ACC112 (cell line): ENCODE data around the gene MTRR.
A peak's percentile ranks its signal among the peaks of the same experiment; 100 is the strongest.
"Not testable (repeated sequence)": the region's sequence is repeated elsewhere in the genome, so short reads cannot be mapped to it uniquely, and the experiment has no call there.

Experiments used
- H2AFZ ChIP-seq: fragments of 200-600 bp; sonication (generic); one replicate; pipeline ENCODE4 v1.6.0; 2017; ENCODE audit warnings: antibody characterized with exemption, low read length; ENCODE audit not compliant: unreplicated experiment
- H3K27ac ChIP-seq: fragments of 200-600 bp; sonication (generic); 2 replicates; pipeline ENCODE4 v1.5.1; 2014; ENCODE audit warnings: low read depth, mild to moderate bottlenecking, antibody characterized with exemption, low read length, moderate library complexity
- H3K27me3 ChIP-seq: fragments of 200-600 bp; sonication (generic); 2 replicates; pipeline ENCODE4 v1.6.1; 2014; ENCODE audit warnings: mild to moderate bottlenecking, antibody characterized with exemption, low read length, moderate library complexity, mixed read lengths; ENCODE audit not compliant: insufficient read depth
- H3K36me3 ChIP-seq: fragments of 200-600 bp; sonication (generic); 2 replicates; pipeline ENCODE4 v1.6.1; 2016; ENCODE audit warnings: mild to moderate bottlenecking, antibody characterized with exemption, low read length, moderate library complexity, mixed read lengths; ENCODE audit not compliant: insufficient read depth
- H3K4me1 ChIP-seq: fragments of 200-600 bp; sonication (generic); one replicate; pipeline ENCODE4 v1.6.1; 2016; ENCODE audit warnings: low read length, mixed read lengths; ENCODE audit not compliant: insufficient read depth, unreplicated experiment, control insufficient read depth
- H3K4me3 ChIP-seq: fragments of 200-600 bp; sonication (generic); 2 replicates; pipeline ENCODE4 v1.5.1; 2014; ENCODE audit warnings: mild to moderate bottlenecking, low read depth, low read length
- H3K79me2 ChIP-seq: fragments of 200-600 bp; sonication (generic); one replicate; pipeline ENCODE4 v1.6.0; 2016; ENCODE audit warnings: low read length; ENCODE audit not compliant: control insufficient read depth, unreplicated experiment, insufficient read depth

MTRR gene

DNA sequence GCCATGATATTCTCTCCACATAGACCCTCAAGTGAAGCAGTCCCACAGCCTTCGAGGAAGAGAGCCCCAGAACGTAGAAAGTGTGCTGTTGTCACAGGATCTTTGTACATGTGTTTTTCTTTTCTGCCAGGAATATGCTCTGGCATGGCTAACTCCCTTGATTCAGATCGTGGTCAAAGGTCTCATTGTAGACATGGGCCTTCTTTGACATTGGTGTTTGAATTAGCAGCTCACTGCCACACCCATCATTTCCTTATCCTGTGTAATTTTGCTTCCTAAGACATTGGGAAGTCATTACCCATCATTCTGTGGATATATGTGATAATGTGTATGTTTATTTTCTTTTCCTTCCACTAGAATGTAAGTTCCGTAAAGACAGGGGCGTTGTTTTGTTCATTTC, 25.5 kb downstream of the MTRR start:
- no peak overlapping the region for H2AFZ ChIP-seq
- no peaks in the 10 kb centered on the region for H3K79me2 ChIP-seq
- no peak overlapping the region for H3K4me3 ChIP-seq
- H3K4me1 ChIP-seq: no peaks in the 10 kb centered on the region
- no peak overlapping the region for H3K27ac ChIP-seq
- no peaks in the 10 kb centered on the region for H3K27me3 ChIP-seq
- peaks cover 37% of the 10 kb centered on the region for H3K36me3 ChIP-seq

DNA sequence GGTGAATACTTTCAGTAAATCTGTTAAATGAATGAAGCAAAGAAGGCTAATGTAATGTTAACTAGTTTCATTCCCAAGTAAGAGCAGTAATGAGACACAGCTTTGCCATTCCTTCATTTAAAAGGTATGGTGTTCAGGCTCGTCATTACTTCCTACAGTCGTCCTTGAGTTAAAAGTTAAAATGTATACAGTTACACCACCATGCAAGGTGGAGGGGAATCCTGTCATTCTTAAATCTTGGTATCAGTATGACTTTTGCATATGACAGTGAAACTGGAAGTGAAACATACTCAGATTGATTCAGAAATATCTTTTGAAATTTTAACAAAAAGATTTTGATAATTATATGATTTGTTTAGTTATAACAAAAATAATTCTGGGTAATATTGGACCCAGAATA, 25.9 kb downstream of the MTRR start:
- Histone ChIP-seq H3K36me3 (peaks cover 37% of the 10 kb centered on the region), H3K27me3 (no peaks in the 10 kb centered on the region), H3K27ac (no peak overlapping the region), H3K4me3 (no peak overlapping the region), H3K4me1 (no peaks in the 10 kb centered on the region), H2AFZ (no peak overlapping the region), H3K79me2 (no peaks in the 10 kb centered on the region)

DNA sequence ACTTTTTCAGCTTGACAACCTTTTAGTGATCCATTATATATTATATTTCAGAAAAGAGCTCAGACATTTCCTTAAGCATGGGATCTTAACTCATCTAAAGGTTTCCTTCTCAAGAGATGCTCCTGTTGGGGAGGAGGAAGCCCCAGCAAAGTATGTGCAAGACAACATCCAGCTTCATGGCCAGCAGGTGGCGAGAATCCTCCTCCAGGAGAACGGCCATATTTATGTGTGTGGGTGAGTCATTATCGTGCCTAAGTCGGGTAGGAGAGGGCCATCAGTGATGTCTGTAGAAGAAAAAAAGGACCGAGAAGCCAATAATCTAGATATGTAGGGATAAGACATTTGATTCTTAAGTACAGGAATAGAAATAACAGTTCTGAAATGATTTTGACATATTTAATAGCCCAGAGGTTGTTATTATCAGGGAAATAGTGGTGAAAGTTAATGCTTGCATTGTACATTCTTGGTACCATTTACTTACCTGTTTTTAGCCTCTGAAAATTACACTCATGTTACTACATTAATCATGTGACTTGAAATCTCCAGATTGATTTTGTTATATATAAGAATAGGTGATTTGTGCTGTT, 28.2 kb downstream of the MTRR start:
- H3K79me2 ChIP-seq: no peaks in the 10 kb centered on the region
- H2AFZ ChIP-seq: no peak overlapping the region
- no peaks in the 10 kb centered on the region for H3K4me1 ChIP-seq
- H3K4me3 ChIP-seq: no peak overlapping the region
- no peaks in the 10 kb centered on the region for H3K27me3 ChIP-seq
- H3K27ac ChIP-seq: no peak overlapping the region
- H3K36me3 ChIP-seq: peaks cover 24% of the 10 kb centered on the region

DNA sequence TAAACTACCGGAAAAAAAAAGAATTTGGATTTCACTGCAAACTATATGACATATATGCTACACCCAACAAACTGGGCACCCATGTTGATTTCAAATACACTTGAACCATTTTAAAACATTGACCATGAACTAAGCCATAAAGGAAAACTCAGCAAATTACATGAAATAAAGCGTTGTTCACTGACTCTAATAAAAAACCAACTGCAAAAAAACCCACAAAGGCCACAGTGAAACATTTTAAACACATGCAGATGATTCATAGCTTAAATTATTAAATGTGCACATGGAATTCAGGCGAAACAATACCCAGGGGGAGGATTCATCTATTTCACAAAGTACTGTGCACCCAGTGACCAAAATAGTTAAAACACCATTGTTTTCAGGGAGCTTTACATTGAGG, 33.3 kb downstream of the MTRR start:
- Histone ChIP-seq H3K4me3 (no peak overlapping the region), H3K4me1 (peaks cover 6% of the 10 kb centered on the region), H3K27ac (no peak overlapping the region), H2AFZ (no peak overlapping the region), H3K79me2 (no peaks in the 10 kb centered on the region), H3K36me3 (peaks cover 38% of the 10 kb centered on the region), H3K27me3 (no peaks in the 10 kb centered on the region)

DNA sequence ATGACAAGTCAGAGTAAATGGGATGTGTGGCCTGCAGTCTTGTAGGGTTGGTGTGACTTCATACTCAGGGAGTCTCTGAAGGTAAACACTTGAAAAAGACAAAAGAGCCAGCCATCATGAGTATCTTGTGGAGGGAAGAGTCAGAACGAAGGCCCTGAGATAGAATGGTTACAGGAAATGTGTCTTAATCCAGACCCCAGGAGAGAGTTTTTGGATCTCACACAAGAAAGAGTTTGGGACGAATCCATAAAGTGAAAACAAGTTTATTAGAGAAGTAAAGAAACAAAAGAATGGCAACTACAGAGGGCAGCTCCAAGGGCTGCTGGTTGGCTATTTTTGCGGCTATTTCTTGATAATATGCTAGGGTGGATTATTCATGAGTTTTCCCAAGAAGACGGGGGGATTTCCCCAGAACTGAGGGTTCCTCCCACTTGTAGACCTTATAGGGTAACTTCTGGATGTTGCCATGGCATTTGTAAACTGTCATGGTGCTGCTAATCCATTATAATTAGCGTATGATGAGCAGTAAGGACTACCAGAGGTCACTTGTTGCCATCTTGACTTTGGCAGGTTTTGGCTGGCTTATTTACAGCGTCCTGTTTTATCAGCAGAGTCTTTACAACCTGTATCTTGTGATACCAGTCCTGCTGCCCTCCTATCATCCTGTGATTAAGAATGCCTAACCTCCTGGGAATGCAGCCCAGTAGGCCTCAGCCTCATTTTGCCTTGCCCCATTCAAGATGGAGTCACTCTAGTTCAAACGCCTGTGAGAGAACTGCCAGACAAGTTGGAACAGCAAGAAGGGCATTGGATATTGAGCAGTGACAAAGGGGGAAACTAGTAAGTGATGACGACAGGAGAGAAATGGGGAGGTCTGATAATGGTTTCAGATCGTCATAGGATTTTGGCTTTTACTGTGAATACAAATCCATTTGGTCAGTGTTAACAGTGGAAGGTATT, 34.0 kb downstream of the MTRR start:
- Histone ChIP-seq H3K27me3 (no peaks in the 10 kb centered on the region), H3K27ac (no peak overlapping the region), H3K79me2 (no peaks in the 10 kb centered on the region), H3K4me1 (peaks cover 6% of the 10 kb centered on the region), H3K36me3 (peaks cover 34% of the 10 kb centered on the region), H2AFZ (no peak overlapping the region), H3K4me3 (no peak overlapping the region)

DNA sequence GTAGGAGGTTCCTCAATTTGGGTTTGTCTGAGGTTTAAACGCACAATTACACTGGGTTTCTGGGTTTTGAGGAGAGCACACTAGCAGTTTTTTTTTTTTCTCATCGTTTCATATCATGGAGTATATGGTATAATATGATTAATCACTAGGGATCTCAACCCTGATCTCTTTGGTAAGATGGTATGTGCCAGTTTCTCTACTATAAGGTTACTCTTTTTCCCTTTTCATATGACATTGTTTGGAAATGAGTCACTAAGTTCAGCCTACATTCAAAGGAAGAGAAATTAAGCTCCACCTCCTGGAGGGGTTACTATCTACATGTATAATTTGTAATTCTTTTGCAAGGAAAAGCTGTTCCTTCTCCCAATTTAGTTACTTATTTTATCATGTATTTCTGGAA, 35.2 kb downstream of the MTRR start:
- Histone ChIP-seq H3K79me2 (no peaks in the 10 kb centered on the region), H3K27me3 (no peaks in the 10 kb centered on the region), H3K36me3 (peaks cover 43% of the 10 kb centered on the region), H3K4me1 (peaks cover 6% of the 10 kb centered on the region), H3K4me3 (no peak overlapping the region), H2AFZ (no peak overlapping the region), H3K27ac (peak overlapping the region; percentile 11; the same call in 1 of the 2 replicates)

DNA sequence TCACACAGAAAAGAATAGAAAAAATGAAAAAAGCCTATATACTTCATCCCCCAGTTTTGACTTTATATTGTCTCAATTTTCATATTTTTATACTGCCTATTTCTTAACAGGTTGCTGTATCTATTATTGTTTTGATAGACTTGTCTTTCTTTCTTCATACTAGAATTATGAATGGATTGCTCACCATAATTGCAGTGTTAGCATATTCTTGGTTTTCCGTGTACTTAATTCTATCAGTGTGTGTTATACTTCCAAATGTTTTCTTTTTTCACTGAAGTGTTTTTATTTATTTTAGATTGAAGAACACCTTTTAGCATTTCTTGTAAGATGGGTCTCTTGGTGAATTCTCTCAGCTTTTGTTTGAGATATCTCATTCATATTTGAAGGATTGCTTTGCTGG, 38.7 kb downstream of the MTRR start:
- no peaks in the 10 kb centered on the region for H3K27me3 ChIP-seq
- no peak overlapping the region for H3K4me3 ChIP-seq

DNA sequence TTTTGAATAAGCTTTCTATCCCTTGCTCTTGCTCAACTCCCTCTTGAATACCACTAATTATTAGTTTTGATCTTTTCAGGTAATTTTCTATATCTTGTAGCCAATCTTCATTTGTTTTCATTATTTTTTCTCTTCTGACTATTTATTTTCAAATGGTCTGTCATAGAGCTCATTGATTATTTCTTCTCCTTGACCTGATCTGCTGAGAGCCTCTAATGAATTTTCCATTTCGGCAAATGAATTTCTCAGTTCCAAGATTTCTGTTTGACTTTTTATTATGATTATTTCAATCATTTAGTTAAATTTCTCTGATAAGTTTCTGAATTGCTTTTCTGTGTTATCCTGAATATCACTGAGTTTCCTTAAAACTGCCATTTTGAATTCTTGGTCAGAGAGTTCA, 39.4 kb downstream of the MTRR start:
- peaks cover 6% of the 10 kb centered on the region for H3K4me1 ChIP-seq
- H3K27ac ChIP-seq: no peak overlapping the region
- H3K27me3 ChIP-seq: no peaks in the 10 kb centered on the region
- no peak overlapping the region for H2AFZ ChIP-seq
- peaks cover 32% of the 10 kb centered on the region for H3K36me3 ChIP-seq
- H3K4me3 ChIP-seq: no peak overlapping the region
- no peaks in the 10 kb centered on the region for H3K79me2 ChIP-seq

More for the DNA sequence above, 38.7 kb downstream of the MTRR start:
- Histone ChIP-seq H3K27ac (no peak overlapping the region), H3K4me1 (peaks cover 6% of the 10 kb centered on the region), H3K79me2 (no peaks in the 10 kb centered on the region), H3K36me3 (peaks cover 38% of the 10 kb centered on the region), H2AFZ (no peak overlapping the region)

DNA sequence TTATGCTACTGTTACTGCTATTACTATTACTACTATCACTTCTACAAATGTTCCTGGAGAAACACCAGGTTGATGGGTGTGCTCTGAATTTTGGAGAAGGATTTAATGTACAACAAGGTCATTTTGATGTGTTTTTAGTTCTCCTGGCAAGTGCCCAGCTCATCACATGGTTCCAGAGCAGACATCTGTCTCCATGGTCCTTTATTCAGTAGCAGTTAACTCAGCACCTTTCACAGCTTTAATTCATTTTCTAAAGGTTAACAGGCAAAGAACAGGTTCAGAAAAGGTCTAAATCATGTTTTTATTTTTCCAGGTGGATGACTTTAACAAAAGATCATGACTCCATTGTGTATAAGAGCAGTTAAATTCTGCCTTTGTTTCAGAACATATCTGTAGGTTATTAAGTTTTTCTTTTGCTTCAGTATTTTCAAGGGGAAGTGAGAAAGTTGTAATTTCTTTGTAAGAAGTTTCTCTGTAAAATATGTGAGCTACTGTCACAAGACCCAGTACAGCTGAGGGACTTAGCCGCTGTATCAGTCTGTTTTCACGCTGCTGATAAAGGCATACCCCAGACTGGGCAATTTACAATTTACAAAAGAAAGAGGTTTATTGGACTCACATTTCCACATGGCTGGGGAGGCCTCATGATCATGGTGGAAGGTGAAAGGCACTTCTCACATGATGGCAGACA, 41.9 kb downstream of the MTRR start:
- H3K27me3 ChIP-seq: no peaks in the 10 kb centered on the region
- no peak overlapping the region for H3K27ac ChIP-seq
- no peak overlapping the region for H2AFZ ChIP-seq
- no peak overlapping the region for H3K4me3 ChIP-seq
- peaks cover 17% of the 10 kb centered on the region for H3K36me3 ChIP-seq
- no peaks in the 10 kb centered on the region for H3K4me1 ChIP-seq
- no peaks in the 10 kb centered on the region for H3K79me2 ChIP-seq

DNA sequence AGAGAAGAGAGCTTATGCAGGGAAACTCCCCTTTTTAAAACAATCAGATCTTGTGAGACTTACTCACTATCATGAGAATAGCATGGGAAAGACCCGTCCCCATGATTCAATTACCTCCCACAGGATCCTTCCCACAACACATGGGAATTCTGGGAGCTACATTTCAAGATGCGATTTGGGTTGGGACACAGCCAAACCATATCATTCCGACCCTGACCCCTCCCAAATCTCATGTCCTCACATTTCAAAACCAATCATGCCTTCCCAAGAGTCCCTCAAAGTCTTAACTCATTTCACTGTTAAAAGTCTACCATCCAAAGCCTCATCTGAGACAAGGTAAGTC, 42.5 kb downstream of the MTRR start:
- not testable (repeated sequence) for H3K4me3 ChIP-seq, H3K4me1 ChIP-seq, H3K27ac ChIP-seq, H2AFZ ChIP-seq, H3K27me3 ChIP-seq, H3K79me2 ChIP-seq
- peaks cover 17% of the 10 kb centered on the region for H3K36me3 ChIP-seq
